Measurements from ENCODE around the gene OTUD5.
A peak's percentile ranks its signal among the peaks of the same experiment; 100 is the strongest.

GRCh38 chrX:48905090-48905790 lies 52.2 kb downstream of the OTUD5 start:
- no peak for TF ChIP-seq CTCF (IDR thresholded peaks at IDR 0.05 in 8 of 11, conservative IDR thresholded peaks at IDR 0.05 in 3 of 11)
- no peak for TF ChIP-seq POLR2A (IDR thresholded peaks at IDR 0.05)
- TF ChIP-seq POLR2AphosphoS5 (IDR thresholded peaks at IDR 0.05) = peak in 1 of 3 donors; percentile 38
